Activated T-cell treated with anti-CD3 and anti-CD28 coated beads, Interleukin-2, amount 50 U/mL, for 4 hours (primary cell): ENCODE results near the gene SLC2A11. TPM values are rescaled to one million over a fixed set of nuclear protein-coding genes. Genes with fewer than 3 reads are reported as not detected.

ENCODE experiments used
- total RNA-seq, 3 donors: library from RNA; stranded (reverse); gene quantifications; one replicate each; pipeline ENCODE4 v1.2.1, GENCODE V29; 2021

SLC2A11 gene
- total RNA-seq, 3 donors from 2014 or later: 2.0 to 3.3 (median 2.4) TPM

Other genes with a start within 250 kb of the SLC2A11 start
- gene DRICH1, start 225.6 kb upstream of the SLC2A11 start, total RNA-seq: under 1 TPM; 0.22 to 0.47 (median 0.30) TPM
- gene RGL4, start 166.9 kb upstream of the SLC2A11 start, total RNA-seq: 1 to 10 TPM; 3.3 to 7.4 (median 4.1) TPM
- gene ZNF70, start 106.8 kb upstream of the SLC2A11 start, total RNA-seq: 1 to 10 TPM; 2.3 to 3.0 (median 2.6) TPM
- not detected for gene VPREB3, start 103.5 kb upstream of the SLC2A11 start, total RNA-seq
- gene C22orf15, start 94.9 kb upstream of the SLC2A11 start, total RNA-seq: under 1 TPM in 2 of 3 donors, not detected in 1; 0.11 to 0.30 TPM
- 100 to 1,000 TPM; 113 to 204 (median 187) TPM for gene CHCHD10, start 89.9 kb upstream of the SLC2A11 start, total RNA-seq
- 1 to 10 TPM in 1 of 3 donors, under 1 TPM in 2; 0.65 to 2.2 (median 0.69) TPM for gene MMP11, start 85.0 kb upstream of the SLC2A11 start, total RNA-seq
- gene SMARCB1, start 70.9 kb upstream of the SLC2A11 start, total RNA-seq: 100 to 1,000 TPM; 105 to 128 (median 109) TPM
- 1 to 10 TPM; 5.7 to 7.1 (median 6.9) TPM for gene DERL3, start 18.9 kb upstream of the SLC2A11 start, total RNA-seq
- gene MIF, start 36.5 kb downstream of the SLC2A11 start, total RNA-seq: 1,000 to 10,000 TPM; 1,069 to 1,172 (median 1,160) TPM
- not detected for gene GSTT2B, start 103.3 kb downstream of the SLC2A11 start, total RNA-seq
- 1 to 10 TPM in 2 of 3 donors, not detected in 1; 2.2 to 3.0 TPM for gene DDTL, start 109.0 kb downstream of the SLC2A11 start, total RNA-seq
- 100 to 1,000 TPM in 1 of 3 donors, 10 to 100 TPM in 2; 74.2 to 107 (median 85.1) TPM for gene DDT, start 116.6 kb downstream of the SLC2A11 start, total RNA-seq
- not detected for gene GSTT2, start 122.3 kb downstream of the SLC2A11 start, total RNA-seq
- gene GSTT4, start 147.6 kb downstream of the SLC2A11 start, total RNA-seq: not detected
- gene CABIN1, start 153.4 kb downstream of the SLC2A11 start, total RNA-seq: 10 to 100 TPM; 61.5 to 69.7 (median 67.0) TPM